IMR-90 (cell line): Measurements from ENCODE around the gene ENOX1. TPM values are rescaled to one million over a fixed set of nuclear protein-coding genes. Genes with fewer than 3 reads are reported as not detected.

ENCODE experiments used
- ATAC-seq: fragments of 200-7000 bp; cut with Tn5 transposase; 2 replicates; pipeline ENCODE4 v1.9.1; 2020; ENCODE audit warnings: low read depth, mild to moderate bottlenecking, moderate library complexity
- BruUV-seq: library from RNA; stranded (reverse); fragments of 400-500 nt; replicated peaks from 2 replicates; lab custom pipeline; 2021; lab: Mats Ljungman, UMichigan
- CTCF ChIA-PET: fragments of 300-600 bp; formaldehyde crosslinking; extraction: SDS; loops from one replicate; lab custom pipeline; 2021; ENCODE audit warnings: antibody characterized with exemption; lab: Yijun Ruan, JAX
- POLR2A ChIA-PET: fragments of 300-600 bp; sonication (Branson Sonifier 250); formaldehyde crosslinking; loops from one replicate; lab custom pipeline; 2022; ENCODE audit warnings: antibody characterized with exemption; ENCODE audit not compliant: unreplicated experiment; lab: Charles Lee
- DNase-seq: peaks from one replicate; pipeline ENCODE4 v3.0.0; 2013
- H2AFZ ChIP-seq: replicated peaks from 2 replicates; pipeline ENCODE3; 2013; ENCODE audit warnings: low read length, mild to moderate bottlenecking; ENCODE audit not compliant: poor library complexity
- H2AK5ac ChIP-seq: 2 replicates; pipeline ENCODE4 v1.6.1; 2013; ENCODE audit warnings: low read depth, low read length, inconsistent platforms
- H2AK9ac ChIP-seq: replicated peaks from 2 replicates; pipeline ENCODE3; 2013; ENCODE audit warnings: mild to moderate bottlenecking, low read depth, low read length, moderate library complexity; ENCODE audit not compliant: poor library complexity
- H2BK120ac ChIP-seq: 2 replicates; pipeline ENCODE4 v1.6.1; 2013; ENCODE audit warnings: low read depth, low read length, inconsistent platforms
- H2BK15ac ChIP-seq: 3 replicates; pipeline ENCODE4 v1.6.1; 2013; ENCODE audit warnings: low read depth, low read length, inconsistent platforms
- H2BK20ac ChIP-seq: 2 replicates; pipeline ENCODE4 v1.6.1; 2013; ENCODE audit warnings: low read depth, mild to moderate bottlenecking, inconsistent platforms, low read length, moderate library complexity
- H2BK5ac ChIP-seq: 2 replicates; pipeline ENCODE4 v1.6.1; 2013; ENCODE audit warnings: mild to moderate bottlenecking, low read depth, low read length, inconsistent platforms; ENCODE audit not compliant: poor library complexity, severe bottlenecking
- H3K14ac ChIP-seq: replicated peaks from 2 replicates; pipeline ENCODE4 v1.6.1; 2013; ENCODE audit warnings: low read depth, low read length, inconsistent platforms
- H3K18ac ChIP-seq: 2 replicates; pipeline ENCODE4 v1.6.1; 2013; ENCODE audit warnings: low read depth, low read length, control low read depth
- H3K23ac ChIP-seq: 2 replicates; pipeline ENCODE4 v1.6.1; 2013; ENCODE audit warnings: low read depth, low read length, inconsistent platforms
- H3K27ac ChIP-seq: 2 replicates; pipeline ENCODE4 v1.5.1; 2013; ENCODE audit warnings: mild to moderate bottlenecking, control low read depth, low read length; ENCODE audit not compliant: insufficient read depth
- H3K27me3 ChIP-seq: 2 replicates; pipeline ENCODE4 v1.6.1; 2013; ENCODE audit warnings: low read length; ENCODE audit not compliant: control insufficient read depth, insufficient read depth
- H3K36me3 ChIP-seq: 2 replicates; pipeline ENCODE4 v1.6.1; 2013; ENCODE audit warnings: low read length, mixed read lengths; ENCODE audit not compliant: control insufficient read depth, insufficient read depth
- H3K4ac ChIP-seq: 2 replicates; pipeline ENCODE4 v1.6.1; 2013; ENCODE audit warnings: low read depth, low read length, inconsistent platforms
- H3K4me1 ChIP-seq: 2 replicates; pipeline ENCODE4 v1.6.1; 2013; ENCODE audit warnings: low read length, mixed read lengths; ENCODE audit not compliant: control insufficient read depth, insufficient read depth
- H3K4me2 ChIP-seq: 2 replicates; pipeline ENCODE4 v1.6.1; 2013; ENCODE audit warnings: low read depth, mild to moderate bottlenecking, control low read depth, low read length, moderate library complexity
- H3K4me3 ChIP-seq: 2 replicates; pipeline ENCODE4 v1.5.1; 2013; ENCODE audit warnings: low read depth, mild to moderate bottlenecking, control low read depth, low read length, moderate library complexity; ENCODE audit not compliant: insufficient read depth
- H3K56ac ChIP-seq: 2 replicates; pipeline ENCODE4 v1.6.1; 2013; ENCODE audit warnings: low read length, inconsistent platforms; ENCODE audit not compliant: insufficient read depth; ENCODE audit errors: extremely low read depth
- H3K79me1 ChIP-seq, 2 experiments: 2 replicates each; pipeline ENCODE4 v1.6.1; 2013; ENCODE audit warnings: low read length in 2 of 2, inconsistent platforms in 1 of 2, low read depth in 1 of 2
- H3K9ac ChIP-seq: 2 replicates; pipeline ENCODE4 v1.6.1; 2013; ENCODE audit warnings: low read depth, low read length, control low read depth
- H3K9me1 ChIP-seq: 2 replicates; pipeline ENCODE4 v1.6.1; 2013; ENCODE audit warnings: low read length, inconsistent platforms; ENCODE audit not compliant: insufficient read depth
- H3K9me3 ChIP-seq: 2 replicates; pipeline ENCODE4 v1.6.1; 2013; ENCODE audit warnings: low read length; ENCODE audit not compliant: control insufficient read depth, insufficient read depth
- H4K20me1 ChIP-seq: 2 replicates; pipeline ENCODE4 v1.6.1; 2013; ENCODE audit warnings: low read length, inconsistent platforms; ENCODE audit not compliant: insufficient read depth
- H4K5ac ChIP-seq: 2 replicates; pipeline ENCODE4 v1.6.1; 2013; ENCODE audit warnings: mild to moderate bottlenecking, low read depth, low read length, control low read depth
- H4K8ac ChIP-seq, 2 experiments: 2 replicates each; pipeline ENCODE4 v1.6.1; 2013; ENCODE audit warnings: low read depth in 2 of 2, low read length in 2 of 2, control low read depth in 1 of 2, inconsistent platforms in 1 of 2
- H4K91ac ChIP-seq: 2 replicates; pipeline ENCODE4 v1.6.1; 2013; ENCODE audit warnings: low read depth, low read length, inconsistent platforms; ENCODE audit not compliant: insufficient read depth
- BHLHE40 ChIP-seq: fragments of 150-350 bp; IDR thresholded peaks from 2 replicates; pipeline ENCODE4 v1.6.1; 2016; ENCODE audit warnings: mild to moderate bottlenecking, low read depth, low read length
- CEBPB ChIP-seq: IDR thresholded peaks from 2 replicates; pipeline ENCODE4 v1.6.1; 2012; ENCODE audit warnings: low read depth, low read length, improper control_type of control experiment
- CHD1 ChIP-seq: IDR thresholded peaks from 2 replicates; pipeline ENCODE4 v1.6.1; 2012; ENCODE audit warnings: low read depth, low read length, improper control_type of control experiment
- CTCF ChIP-seq: conservative IDR thresholded peaks from 2 replicates; pipeline ENCODE4 v1.5.1; 2012; ENCODE audit warnings: mild to moderate bottlenecking, low read depth, low read length, improper control_type of control experiment
- FOS ChIP-seq: fragments of 150-350 bp; IDR thresholded peaks from 2 replicates; pipeline ENCODE4 v1.6.1; 2016; ENCODE audit warnings: low read depth, low read length
- MAFK ChIP-seq: IDR thresholded peaks from 2 replicates; pipeline ENCODE4 v1.6.1; 2012; ENCODE audit warnings: low read depth, low read length, improper control_type of control experiment
- MAZ ChIP-seq: IDR thresholded peaks from 2 replicates; pipeline ENCODE4 v1.6.1; 2012; ENCODE audit warnings: low read depth, mild to moderate bottlenecking, low read length, improper control_type of control experiment, moderate library complexity, borderline replicate concordance
- NFE2L2 ChIP-seq: fragments of 150-350 bp; IDR thresholded peaks from 2 replicates; pipeline ENCODE4 v1.6.1; 2016; ENCODE audit warnings: low read depth, mild to moderate bottlenecking, low read length
- RAD21 ChIP-seq: IDR thresholded peaks from 2 replicates; pipeline ENCODE4 v1.6.1; 2012; ENCODE audit warnings: low read length, improper control_type of control experiment
- RCOR1 ChIP-seq: IDR thresholded peaks from 2 replicates; pipeline ENCODE4 v1.6.1; 2012; ENCODE audit warnings: mild to moderate bottlenecking, low read length, improper control_type of control experiment; ENCODE audit not compliant: insufficient replicate concordance
- RFX5 ChIP-seq: IDR thresholded peaks from 2 replicates; pipeline ENCODE4 v1.8.0; 2012; ENCODE audit warnings: low read depth, mild to moderate bottlenecking, low read length, moderate library complexity
- SMC3 ChIP-seq: fragments of 150-350 bp; IDR thresholded peaks from 2 replicates; pipeline ENCODE4 v1.6.1; 2016; ENCODE audit warnings: low read depth, mild to moderate bottlenecking, antibody characterized with exemption, low read length, moderate library complexity
- USF2 ChIP-seq: fragments of 150-350 bp; IDR thresholded peaks from 2 replicates; pipeline ENCODE4 v1.6.1; 2017; ENCODE audit warnings: mild to moderate bottlenecking, antibody characterized with exemption, low read length, low read depth
- dilution Hi-C: fragments of 300-500 bp; cut with HindIII; formaldehyde crosslinking; loops from one replicate; pipeline ENCODE4 v1.14.3; 2018; ENCODE audit warnings: low sequenced_read_pairs; ENCODE audit not compliant: unreplicated experiment
- in situ Hi-C: fragments of 300-500 bp; cut with MboI; formaldehyde crosslinking; loops from 3 replicates; pipeline ENCODE4 v1.14.3; 2019; ENCODE audit warnings: low sequenced_read_pairs, inconsistent platforms, mixed read lengths
- intact Hi-C: fragments of 100-400 bp; cut with micrococcal nuclease; formaldehyde crosslinking; loops from 2 replicates; pipeline ENCODE4 v1.10.0; 2022
- polyA plus RNA-seq, 3 experiments: library from polyadenylated mRNA; depleted of rRNA; stranded (reverse); fragments of >200 nt; gene quantifications; 2 replicates each; pipeline ENCODE4 v1.2.3, GENCODE V29; 2012; ENCODE audit warnings: low replicate concordance in 1 of 3
- total RNA-seq: library from RNA; depleted of rRNA; stranded (reverse); fragments of >200 nt; gene quantifications from 2 replicates; pipeline ENCODE4 v1.2.3, GENCODE V29; 2012

Gene ENOX1
- total and polyA plus RNA-seq, 2 of the 4 experiments (the other 2 are of a cell fraction) = 0.99 to 1.3 TPM

GRCh38 chr13:43422116-43422515 is 364.7 kb downstream of the ENOX1 start:
- Histone ChIP-seq H3K27ac (no peak overlapping the region), H3K9me1 (no peaks in the 10 kb centered on the region), H2AK5ac (no peak overlapping the region), H3K23ac (no peak overlapping the region), H3K27me3 (no peaks in the 10 kb centered on the region; the same call in 1 of the 2 replicates), H3K4me3 (no peak overlapping the region), H4K20me1 (no peaks in the 10 kb centered on the region), H3K9ac (no peak overlapping the region), H3K18ac (no peak overlapping the region), H3K4ac (no peak overlapping the region), H2BK20ac (no peak overlapping the region), H3K4me1 (no peaks in the 10 kb centered on the region; the same call in 1 of the 2 replicates), H4K8ac (no peak overlapping the region), H2AK9ac (no peak overlapping the region), H3K56ac (no peak overlapping the region), H3K79me1 (no peaks in the 10 kb centered on the region), H2AFZ (no peak overlapping the region), H2BK15ac (no peak overlapping the region), H2BK120ac (no peak overlapping the region), H3K9me3 (peaks cover 3% of the 10 kb centered on the region; the same call in 1 of the 2 replicates), H4K91ac (no peak overlapping the region), H4K5ac (no peak overlapping the region), H3K4me2 (no peak overlapping the region), H2BK5ac (no peak overlapping the region), H3K36me3 (no peaks in the 10 kb centered on the region), H3K14ac (no peak overlapping the region)
- ChIA-PET POLR2A (no interaction called here), CTCF (interaction anchor here (0.7 kb wide), 2 partner anchors 8 to 11 kb away, joined by 3 to 4 read pairs; no protein-coding TSS in a partner anchor)
- dilution Hi-C loops (no loop called here), in situ Hi-C loops (no loop called here), intact Hi-C loops (no loop called here)
- DNase-seq (no peak), ATAC-seq (no peak)
- no peak for TF ChIP-seq NFE2L2
- TF ChIP-seq CTCF = no peak
- TF ChIP-seq BHLHE40 = no peak
- no peak for TF ChIP-seq FOS
- no peak for TF ChIP-seq RFX5
- no peak for TF ChIP-seq MAZ
- TF ChIP-seq RAD21 = no peak
- no peak for TF ChIP-seq CHD1
- no peak for TF ChIP-seq CEBPB
- TF ChIP-seq SMC3 = no peak
- no peak for TF ChIP-seq MAFK
- no peak for TF ChIP-seq RCOR1
- no peak for TF ChIP-seq USF2
- BruUV-seq = no TSS peak
